HEK293T (cell line): Measurements from ENCODE around the gene CYP2D6.

ENCODE experiments used
- CTCF ChIA-PET: fragments of 350-600 bp; formaldehyde crosslinking; extraction: SDS; loops from one replicate; lab custom pipeline; 2021; ENCODE audit warnings: antibody characterized with exemption, inconsistent platforms; lab: Yijun Ruan, JAX
- POLR2A ChIA-PET: fragments of 350-600 bp; formaldehyde crosslinking; extraction: SDS; loops from one replicate; lab custom pipeline; 2020; ENCODE audit warnings: antibody characterized with exemption, inconsistent platforms; lab: Yijun Ruan, JAX
- DNase-seq: peaks from one replicate; pipeline ENCODE4 v3.0.0; 2012; ENCODE audit warnings: mixed read lengths; ENCODE audit errors: extremely low spot score
- ARNT ChIP-seq: fragments of 450-650 bp; IDR thresholded peaks from 2 replicates; pipeline ENCODE4 v1.6.1; 2017; ENCODE audit warnings: mild to moderate bottlenecking
- BHLHE40 ChIP-seq: fragments of 450-650 bp; IDR thresholded peaks from 2 replicates; pipeline ENCODE4 v1.6.1; 2016; ENCODE audit warnings: mild to moderate bottlenecking, moderate library complexity, borderline replicate concordance
- CTBP1 ChIP-seq: fragments of 450-650 bp; IDR thresholded peaks from 2 replicates; pipeline ENCODE4 v1.6.1; 2016; ENCODE audit warnings: borderline replicate concordance
- ELF4 ChIP-seq: fragments of 450-650 bp; IDR thresholded peaks from 2 replicates; pipeline ENCODE4 v1.6.1; 2017; ENCODE audit warnings: antibody characterized with exemption
- FOXA1 ChIP-seq: fragments of 450-650 bp; IDR thresholded peaks from 2 replicates; pipeline ENCODE4 v1.6.1; 2016; ENCODE audit warnings: mild to moderate bottlenecking
- FOXK2 ChIP-seq: fragments of 450-650 bp; IDR thresholded peaks from 2 replicates; pipeline ENCODE4 v1.6.1; 2016; ENCODE audit warnings: mild to moderate bottlenecking
- FOXM1 ChIP-seq: fragments of 450-650 bp; IDR thresholded peaks from 2 replicates; pipeline ENCODE4 v1.6.1; 2017; ENCODE audit warnings: mild to moderate bottlenecking, borderline replicate concordance
- HDGF ChIP-seq: fragments of 450-650 bp; IDR thresholded peaks from 2 replicates; pipeline ENCODE4 v1.6.1; 2017; ENCODE audit warnings: antibody characterized with exemption, borderline replicate concordance
- L3MBTL2 ChIP-seq: fragments of 450-650 bp; conservative IDR thresholded peaks from 2 replicates; pipeline ENCODE4 v1.6.1; 2016; ENCODE audit warnings: mild to moderate bottlenecking
- LEF1 ChIP-seq: fragments of 450-650 bp; IDR thresholded peaks from 2 replicates; pipeline ENCODE4 v1.6.1; 2017; ENCODE audit warnings: mild to moderate bottlenecking, borderline replicate concordance
- NFRKB ChIP-seq: fragments of 450-650 bp; IDR thresholded peaks from 2 replicates; pipeline ENCODE4 v1.6.1; 2016; ENCODE audit warnings: mild to moderate bottlenecking, moderate library complexity
- PKNOX1 ChIP-seq: fragments of 450-650 bp; IDR thresholded peaks from 2 replicates; pipeline ENCODE4 v1.6.1; 2016
- SP1 ChIP-seq: fragments of 450-650 bp; IDR thresholded peaks from 2 replicates; pipeline ENCODE4 v1.6.1; 2017
- SUZ12 ChIP-seq: fragments of 450-650 bp; IDR thresholded peaks from 2 replicates; pipeline ENCODE4 v1.6.1; 2016; ENCODE audit warnings: mild to moderate bottlenecking
- TARDBP ChIP-seq: fragments of 450-650 bp; IDR thresholded peaks from 2 replicates; pipeline ENCODE4 v1.6.1; 2016
- ZNF384 ChIP-seq: fragments of 450-650 bp; IDR thresholded peaks from 2 replicates; pipeline ENCODE4 v1.6.1; 2016

CYP2D6 gene

GRCh38 chr22:42086051-42086450, 44.6 kb downstream of the CYP2D6 start:
- POLR2A ChIA-PET, result interaction anchor here (0.9 kb wide), 1 partner anchor 139 kb away, joined by 3 read pairs; the partner anchor contains the start of gene CENPM
- DNase-seq, result no peak
- TF ChIP-seq FOXA1, result no peak
- TF ChIP-seq NFRKB, result no peak
- no peak for TF ChIP-seq TARDBP
- TF ChIP-seq ARNT, result no peak
- TF ChIP-seq ZNF384, result no peak
- TF ChIP-seq FOXK2, result no peak
- no peak for TF ChIP-seq LEF1
- no peak for TF ChIP-seq SUZ12
- TF ChIP-seq FOXM1, result no peak
- no peak for TF ChIP-seq BHLHE40
- no peak for TF ChIP-seq L3MBTL2
- TF ChIP-seq SP1, result no peak
- TF ChIP-seq HDGF, result no peak
- CTCF ChIA-PET, result interaction anchor here (0.5 kb wide), 1 partner anchor 10 kb away, joined by 3 read pairs; no protein-coding TSS in a partner anchor

GRCh38 chr22:42084874-42085273, 45.7 kb downstream of the CYP2D6 start:
- TF ChIP-seq FOXM1 (no peak), SP1 (no peak), L3MBTL2 (no peak), LEF1 (no peak), PKNOX1 (no peak), TARDBP (no peak), FOXA1 (no peak), ELF4 (no peak)
- no peak for DNase-seq
- POLR2A ChIA-PET, result no interaction called here
- CTCF ChIA-PET, result no interaction called here

DNA sequence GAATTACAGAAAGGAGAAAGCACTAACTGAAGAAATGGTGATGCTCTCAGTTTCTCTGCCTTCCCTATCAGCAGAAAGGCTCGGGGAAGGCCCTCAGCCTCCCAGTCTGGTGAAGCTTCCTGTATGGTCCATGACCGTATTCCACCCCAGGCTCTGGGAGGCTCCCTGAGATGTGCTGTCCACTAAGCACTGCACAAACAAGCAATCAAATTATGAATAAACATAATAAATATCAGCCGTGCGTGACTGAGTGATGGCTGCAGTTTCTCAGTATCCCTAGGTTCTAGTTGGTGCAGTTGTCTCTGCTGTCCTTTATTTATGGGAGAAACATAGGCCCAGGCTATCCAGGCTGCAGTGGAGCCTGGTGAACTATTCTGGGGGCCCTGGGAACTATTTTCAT, 47.5 kb downstream of the CYP2D6 start:
- DNase-seq, result no peak
- CTCF ChIA-PET, result no interaction called here
- POLR2A ChIA-PET, result interaction anchor here (2.1 kb wide), 1 partner anchor 12 kb away, joined by 8 read pairs; the partner anchor contains the start of gene NAGA
- TF ChIP-seq ZNF384 (no peak), TARDBP (no peak), HDGF (no peak), PKNOX1 (no peak), L3MBTL2 (no peak), FOXA1 (no peak)

DNA sequence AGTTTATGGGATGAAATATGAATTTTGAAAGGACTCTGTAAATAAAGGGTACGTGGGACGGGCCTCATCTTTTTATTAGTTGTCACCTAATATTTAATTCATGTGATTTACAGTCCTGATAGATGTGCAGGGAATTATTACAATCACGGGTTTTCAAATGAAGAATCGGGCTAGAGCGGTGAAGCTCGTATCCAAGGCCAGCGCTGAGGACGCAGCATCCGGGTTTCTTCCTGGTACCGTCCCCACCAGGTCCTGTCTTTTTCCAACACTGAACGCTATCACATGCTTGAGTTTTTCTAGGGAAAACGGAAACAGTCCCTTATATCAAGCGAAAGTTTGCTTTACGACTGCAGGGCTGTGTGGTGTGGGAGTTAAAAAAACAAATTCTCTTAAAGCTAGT, 50.3 kb downstream of the CYP2D6 start:
- POLR2A ChIA-PET, result interaction anchor here (0.6 to 4.4 kb wide), 10 partner anchors 9 to 382 kb away, joined by 3 to 57 read pairs (median 4); partner anchors contain the start of genes CENPM, NAGA and NDUFA6
- DNase-seq, result peak; percentile 28
- CTCF ChIA-PET, result interaction anchor here (0.6 to 1.0 kb wide), 3 partner anchors 11 to 464 kb away, joined by 3 to 4 read pairs (median 3); no protein-coding TSS in a partner anchor
- TF ChIP-seq BHLHE40 (no peak), L3MBTL2 (no peak), NFRKB (no peak), HDGF (no peak), ZNF384 (no peak), PKNOX1 (no peak), ELF4 (0 out of 2 replicates have a peak, but pooled peaks have one; percentile 12)

DNA sequence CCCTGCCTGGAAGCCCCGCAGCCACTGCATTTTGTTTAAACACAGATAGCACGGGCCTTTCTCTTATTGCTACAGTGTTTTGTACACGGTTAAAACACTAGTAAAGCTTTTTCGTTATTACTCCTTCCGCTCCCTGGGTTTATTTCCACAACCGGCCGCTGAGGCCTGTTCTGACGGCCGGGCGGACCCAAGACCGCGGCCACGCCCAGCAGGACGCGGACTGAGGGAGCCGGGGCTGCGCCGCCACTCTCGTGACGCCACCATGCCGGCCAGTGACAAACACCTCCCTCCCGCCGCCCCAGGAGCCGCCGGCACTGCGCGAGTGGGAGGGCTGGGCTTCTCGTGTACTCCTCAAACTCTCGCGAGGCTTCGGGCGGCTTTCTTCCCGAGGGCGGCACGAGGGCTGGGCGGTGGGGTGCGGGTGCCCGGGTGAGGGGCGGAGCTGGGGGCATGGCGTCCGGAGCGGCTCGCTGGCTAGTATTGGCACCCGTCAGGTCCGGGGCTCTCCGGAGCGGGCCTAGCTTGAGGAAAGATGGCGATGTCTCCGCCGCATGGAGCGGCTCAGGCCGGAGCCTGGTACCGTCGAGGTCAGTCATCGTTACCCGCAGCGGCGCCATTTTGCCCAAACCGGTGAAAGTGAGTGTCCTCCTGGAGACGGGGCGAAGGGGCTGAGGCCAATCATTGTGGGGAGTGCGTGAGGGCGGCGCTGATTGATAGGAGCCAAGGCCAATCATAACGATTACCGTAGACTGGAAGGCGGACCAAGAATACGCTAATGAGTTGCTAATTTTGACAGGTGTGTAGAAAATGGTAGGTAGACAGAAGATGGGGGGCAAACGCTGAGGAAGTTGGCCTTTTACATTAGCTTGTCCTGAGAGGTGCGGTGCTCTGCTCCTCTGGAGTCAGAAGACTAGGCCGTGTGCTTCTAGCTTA, 51.0 kb downstream of the CYP2D6 start, which contains the start of gene SMDT1:
TSS of gene SMDT1 (plus strand) at position 382 of the 933 bp plus-strand sequence. CDS start at position 451, 69 bp downstream.
- CTCF ChIA-PET, result interaction anchor here (0.6 to 1.4 kb wide), 3 partner anchors 12 to 133 kb away, joined by 3 to 7 read pairs (median 3); partner anchors contain the start of gene CENPM
- peak; percentile 97 for DNase-seq
- TF ChIP-seq HDGF (peak; percentile 92), CTBP1 (no peak), L3MBTL2 (peak; percentile 99), FOXM1 (no peak), SP1 (no peak), FOXA1 (no peak), SUZ12 (no peak), NFRKB (no peak), ARNT (no peak), FOXK2 (no peak), ZNF384 (no peak), LEF1 (no peak), ELF4 (peak; percentile 15; the same call in 1 of the 2 replicates), PKNOX1 (peak; percentile 99)
- POLR2A ChIA-PET, result interaction anchor here (0.6 to 4.4 kb wide), 13 partner anchors 9 to 1108 kb away, joined by 3 to 57 read pairs (median 4); partner anchors contain the start of genes CENPM, NAGA and NDUFA6
